ENCODE data around the gene KLHL10.

DNA sequence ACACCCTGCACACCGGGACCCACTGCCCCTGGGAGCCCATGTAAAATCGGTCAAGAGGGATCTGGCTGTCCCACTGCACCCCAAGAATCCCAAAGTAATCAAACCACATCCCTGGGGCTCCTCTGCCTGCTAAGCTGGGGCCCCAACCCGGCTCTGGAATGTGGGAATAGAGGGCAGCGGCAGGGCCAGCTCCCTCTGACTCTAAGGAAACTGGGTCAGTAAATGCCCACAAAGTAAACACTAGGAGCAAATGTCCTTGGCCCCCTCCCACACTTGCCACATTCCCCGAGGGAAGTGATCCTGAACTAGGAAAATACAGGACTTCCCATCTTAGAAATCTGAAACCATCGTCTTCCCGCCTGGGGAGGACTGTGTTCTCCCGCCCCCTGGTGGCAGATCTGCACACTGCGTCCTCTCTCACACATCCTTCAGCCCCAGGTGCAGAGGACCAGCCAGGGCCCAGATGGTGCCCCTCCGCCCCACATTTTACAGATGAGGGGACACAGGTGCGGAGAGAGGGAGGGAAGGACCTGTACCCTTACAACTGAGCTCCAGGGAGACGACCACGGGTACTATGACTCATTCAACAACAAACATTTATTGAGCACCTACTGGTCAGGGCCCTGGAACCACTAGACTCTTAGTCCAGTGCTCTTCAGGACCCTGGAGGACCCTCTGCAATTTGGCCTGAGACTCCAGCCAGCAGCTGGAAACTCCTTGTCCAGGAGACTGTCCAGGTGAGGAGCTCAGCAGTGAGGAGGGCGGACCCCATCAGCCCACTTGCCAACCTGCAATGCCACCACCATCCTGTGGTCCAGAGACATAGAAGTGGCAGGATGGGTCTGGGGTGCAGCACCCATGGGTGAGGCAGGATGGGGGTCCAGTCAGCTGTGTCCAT lies 36.0 kb upstream of the KLHL10 start:
- peak in 1 of 2 experiments; percentile 48; a peak in 1 of 4 replicates for TF ChIP-seq RCOR1 (IDR thresholded peaks at IDR 0.05; ENCODE audit: borderline replicate concordance in 1 of 2, low read depth in 2 of 2, low read length in 2 of 2)
- no peak for TF ChIP-seq MEIS2 (IDR thresholded peaks at IDR 0.05; ENCODE audit: partially characterized antibody)
- no peak for TF ChIP-seq POLR2A (conservative IDR thresholded peaks at IDR 0.05)
- TF ChIP-seq, protein P1, sequence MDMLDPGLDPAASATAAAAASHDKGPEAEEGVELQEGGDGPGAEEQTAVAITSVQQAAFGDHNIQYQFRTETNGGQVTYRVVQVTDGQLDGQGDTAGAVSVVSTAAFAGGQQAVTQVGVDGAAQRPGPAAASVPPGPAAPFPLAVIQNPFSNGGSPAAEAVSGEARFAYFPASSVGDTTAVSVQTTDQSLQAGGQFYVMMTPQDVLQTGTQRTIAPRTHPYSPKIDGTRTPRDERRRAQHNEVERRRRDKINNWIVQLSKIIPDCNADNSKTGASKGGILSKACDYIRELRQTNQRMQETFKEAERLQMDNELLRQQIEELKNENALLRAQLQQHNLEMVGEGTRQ (CRISPR knock-in tag; IDR thresholded peaks at IDR 0.05): no peak
- TF ChIP-seq, protein P2, sequence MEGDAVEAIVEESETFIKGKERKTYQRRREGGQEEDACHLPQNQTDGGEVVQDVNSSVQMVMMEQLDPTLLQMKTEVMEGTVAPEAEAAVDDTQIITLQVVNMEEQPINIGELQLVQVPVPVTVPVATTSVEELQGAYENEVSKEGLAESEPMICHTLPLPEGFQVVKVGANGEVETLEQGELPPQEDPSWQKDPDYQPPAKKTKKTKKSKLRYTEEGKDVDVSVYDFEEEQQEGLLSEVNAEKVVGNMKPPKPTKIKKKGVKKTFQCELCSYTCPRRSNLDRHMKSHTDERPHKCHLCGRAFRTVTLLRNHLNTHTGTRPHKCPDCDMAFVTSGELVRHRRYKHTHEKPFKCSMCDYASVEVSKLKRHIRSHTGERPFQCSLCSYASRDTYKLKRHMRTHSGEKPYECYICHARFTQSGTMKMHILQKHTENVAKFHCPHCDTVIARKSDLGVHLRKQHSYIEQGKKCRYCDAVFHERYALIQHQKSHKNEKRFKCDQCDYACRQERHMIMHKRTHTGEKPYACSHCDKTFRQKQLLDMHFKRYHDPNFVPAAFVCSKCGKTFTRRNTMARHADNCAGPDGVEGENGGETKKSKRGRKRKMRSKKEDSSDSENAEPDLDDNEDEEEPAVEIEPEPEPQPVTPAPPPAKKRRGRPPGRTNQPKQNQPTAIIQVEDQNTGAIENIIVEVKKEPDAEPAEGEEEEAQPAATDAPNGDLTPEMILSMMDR (IDR thresholded peaks at IDR 0.05 in 2 of 3, conservative IDR thresholded peaks at IDR 0.05 in 1 of 3; ENCODE audit: insufficient read depth in 2 of 3, low read depth in 1 of 3, low read length in 3 of 3): peak; percentile 92 to 97 (median 93)

All from K562 (cell line).